A549 treated with GW870086 at 1 μM for 4 hours (cell line): Measurements from ENCODE around the gene NTN1. TPM values are rescaled to one million over a fixed set of nuclear protein-coding genes. Genes with fewer than 3 reads are reported as not detected.

Source experiments
- total RNA-seq: library from RNA; stranded (reverse); fragments of 200-300 nt; extraction: Qiagen RNA extraction; gene quantifications from 5 replicates; pipeline ENCODE4 v1.2.3, GENCODE V29; 2022; ENCODE audit warnings: low read depth

NTN1 gene
- 0.35 to 0.49 TPM (median 0.42 TPM) in 5 replicates for total RNA-seq

GRCh38 chr17:9021158-9021991 lies at the start of gene NTN1:
NTN1 (plus strand) TSS chr17:9021510; CDS start chr17:9022374, 864 bp downstream.

Other genes starting within 250 kb of the NTN1 start
- gene MFSD6L, start 222.1 kb upstream of the NTN1 start, total RNA-seq, result not detected in 5 replicates
- not detected in 5 replicates for gene PIK3R6, start 153.8 kb upstream of the NTN1 start, total RNA-seq
- gene PIK3R5, start 55.8 kb upstream of the NTN1 start, total RNA-seq, result 0.08 TPM in 1 of 5 replicates, not detected in the others